Measurements from ENCODE around the gene SORCS3.

The SORCS3 gene

GRCh38 chr10:104648421-104648820 lies 7.3 kb downstream of the SORCS3 start:
- H3K36me3 ChIP-seq (ENCODE audit: insufficient read depth) = no peaks in the 10 kb centered on the region
- H3K9ac ChIP-seq = no peak overlapping the region
- H3K79me2 ChIP-seq (ENCODE audit: insufficient read depth, low read depth) = no peaks in the 10 kb centered on the region
- H3K27ac ChIP-seq = no peak overlapping the region
- H3K27me3 ChIP-seq (ENCODE audit: insufficient read depth, low read depth) = no peaks in the 10 kb centered on the region
- no peak for TF ChIP-seq CTCF (conservative IDR thresholded peaks at IDR 0.05; ENCODE audit: low read depth, low read length)
- no peak overlapping the region for H3K4me3 ChIP-seq (IDR thresholded peaks at IDR 0.05; ENCODE audit: insufficient read depth, low read depth, low read length)
- H4K20me1 ChIP-seq (ENCODE audit: insufficient read depth) = no peaks in the 10 kb centered on the region
- no peak overlapping the region for H2AFZ ChIP-seq (ENCODE audit: low read depth)
- no peaks in the 10 kb centered on the region for H3K4me1 ChIP-seq (ENCODE audit: low read depth, poor library complexity, severe bottlenecking)
- no peak overlapping the region for H3K4me2 ChIP-seq

GRCh38 chr10:104650072-104650471 lies 9.0 kb downstream of the SORCS3 start:
- Histone ChIP-seq H3K36me3 (ENCODE audit: insufficient read depth) (no peaks in the 10 kb centered on the region), H2AFZ (ENCODE audit: low read depth) (no peak overlapping the region), H3K9ac (no peak overlapping the region), H4K20me1 (ENCODE audit: insufficient read depth) (no peaks in the 10 kb centered on the region), H3K27me3 (ENCODE audit: insufficient read depth, low read depth) (no peaks in the 10 kb centered on the region), H3K4me2 (no peak overlapping the region), H3K27ac (no peak overlapping the region), H3K79me2 (ENCODE audit: insufficient read depth, low read depth) (no peaks in the 10 kb centered on the region), H3K4me1 (ENCODE audit: low read depth, poor library complexity, severe bottlenecking) (no peaks in the 10 kb centered on the region), H3K4me3 (IDR thresholded peaks at IDR 0.05; ENCODE audit: insufficient read depth, low read depth, low read length) (no peak overlapping the region)
- no peak for TF ChIP-seq CTCF (conservative IDR thresholded peaks at IDR 0.05; ENCODE audit: low read depth, low read length)

- H3K27ac ChIP-seq = no peak overlapping the region
- no peaks in the 10 kb centered on the region for H3K79me2 ChIP-seq (ENCODE audit: insufficient read depth, low read depth)
- no peak for TF ChIP-seq CTCF (conservative IDR thresholded peaks at IDR 0.05; ENCODE audit: low read depth, low read length)
- no peak overlapping the region for H3K9ac ChIP-seq
- H3K36me3 ChIP-seq (ENCODE audit: insufficient read depth) = no peaks in the 10 kb centered on the region
- no peaks in the 10 kb centered on the region for H4K20me1 ChIP-seq (ENCODE audit: insufficient read depth)
- no peak overlapping the region for H3K4me3 ChIP-seq (IDR thresholded peaks at IDR 0.05; ENCODE audit: insufficient read depth, low read depth, low read length)
- H3K27me3 ChIP-seq (ENCODE audit: insufficient read depth, low read depth) = no peaks in the 10 kb centered on the region
- H2AFZ ChIP-seq (ENCODE audit: low read depth) = no peak overlapping the region
- no peaks in the 10 kb centered on the region for H3K4me1 ChIP-seq (ENCODE audit: low read depth, poor library complexity, severe bottlenecking)
- H3K4me2 ChIP-seq = no peak overlapping the region
Observed at GRCh38 chr10:104650635-104651331, 9.7 kb downstream of the SORCS3 start.

- no peak overlapping the region for H2AFZ ChIP-seq (ENCODE audit: low read depth)
- no peaks in the 10 kb centered on the region for H3K79me2 ChIP-seq (ENCODE audit: insufficient read depth, low read depth)
- H3K27ac ChIP-seq = no peak overlapping the region
- H4K20me1 ChIP-seq (ENCODE audit: insufficient read depth) = no peaks in the 10 kb centered on the region
- no peak overlapping the region for H3K9ac ChIP-seq
- no peaks in the 10 kb centered on the region for H3K36me3 ChIP-seq (ENCODE audit: insufficient read depth)
- H3K4me1 ChIP-seq (ENCODE audit: low read depth, poor library complexity, severe bottlenecking) = no peaks in the 10 kb centered on the region
- no peak for TF ChIP-seq CTCF (conservative IDR thresholded peaks at IDR 0.05; ENCODE audit: low read depth, low read length)
- no peaks in the 10 kb centered on the region for H3K27me3 ChIP-seq (ENCODE audit: insufficient read depth, low read depth)
- no peak overlapping the region for H3K4me3 ChIP-seq (IDR thresholded peaks at IDR 0.05; ENCODE audit: insufficient read depth, low read depth, low read length)
- no peak overlapping the region for H3K4me2 ChIP-seq
Observed at GRCh38 chr10:104657036-104657435, 15.9 kb downstream of the SORCS3 start.
